DND-41 (cell line): ENCODE data around the gene EIF5B.
"Not testable (repeated sequence)": the region's sequence is repeated elsewhere in the genome, so short reads cannot be mapped to it uniquely, and the experiment has no call there.

ENCODE experiments used
- CTCF ChIP-seq: IDR thresholded peaks from 2 replicates; pipeline ENCODE4 v1.5.1; 2012; ENCODE audit warnings: borderline replicate concordance, low read length, moderate library complexity, mild to moderate bottlenecking; ENCODE audit not compliant: poor library complexity, severe bottlenecking; ENCODE audit errors: extremely low read depth
- EZH2 ChIP-seq: IDR thresholded peaks from 3 replicates; pipeline ENCODE4 v1.6.1; 2012; ENCODE audit warnings: borderline replicate concordance, low read depth, mild to moderate bottlenecking, moderate library complexity, low read length, inconsistent platforms; ENCODE audit not compliant: severe bottlenecking

GRCh38 chr2:99368854-99369253 is 31.7 kb downstream of the EIF5B start:
- TF ChIP-seq CTCF, EZH2: not testable (repeated sequence)
